Aorta (tissue), 5 donors: ENCODE measurements around the gene HSPB1. TPM values are rescaled to one million over a fixed set of nuclear protein-coding genes. Genes with fewer than 3 reads are reported as not detected.
A peak's percentile ranks its signal among the peaks of the same experiment; 100 is the strongest.

Experiments
- ATAC-seq: fragments of 200-7000 bp; cut with Tn5 transposase; one replicate; pipeline ENCODE4 v1.9.1; 2022; ENCODE audit warnings: moderate library complexity; ENCODE audit not compliant: low FRiP score
- DNase-seq, 2 donors: peaks; one replicate each; pipeline ENCODE4 v3.0.0-alpha.2; 2020
- H3K27ac ChIP-seq, 2 donors: one replicate each; pipeline ENCODE4 v1.5.1; 2013; ENCODE audit warnings: low read length in 2 of 2, mild to moderate bottlenecking in 2 of 2, moderate library complexity in 2 of 2, control low read depth in 1 of 2, inconsistent platforms in 1 of 2, low read depth in 1 of 2
- H3K27me3 ChIP-seq, 2 donors: one replicate each; pipeline ENCODE4 v1.6.1; 2013; ENCODE audit warnings: control low read depth in 1 of 2, low read length in 1 of 2, mild to moderate bottlenecking in 1 of 2, moderate library complexity in 1 of 2; ENCODE audit not compliant: insufficient read depth in 2 of 2, control insufficient read depth in 1 of 2
- H3K36me3 ChIP-seq, 2 donors: one replicate each; pipeline ENCODE4 v1.6.1; 2013; ENCODE audit warnings: control low read depth in 1 of 2, low read length in 1 of 2, mild to moderate bottlenecking in 1 of 2; ENCODE audit not compliant: insufficient read depth in 2 of 2, control insufficient read depth in 1 of 2
- H3K4me1 ChIP-seq, 2 donors: one replicate each; pipeline ENCODE4 v1.6.1; 2013; ENCODE audit warnings: low read length in 2 of 2, control low read depth in 1 of 2, mild to moderate bottlenecking in 1 of 2, moderate library complexity in 1 of 2; ENCODE audit not compliant: insufficient read depth in 2 of 2, control insufficient read depth in 1 of 2
- H3K4me3 ChIP-seq, 2 donors: one replicate each; pipeline ENCODE4 v1.5.1; 2013; ENCODE audit warnings: low read length in 2 of 2, control low read depth in 1 of 2, mild to moderate bottlenecking in 1 of 2
- H3K9me3 ChIP-seq: one replicate; pipeline ENCODE4 v1.6.1; 2013; ENCODE audit warnings: mild to moderate bottlenecking, low read length; ENCODE audit not compliant: control insufficient read depth
- WGBS, 2 donors: extraction: QIAGEN DNeasy Blood & Tissue Kit; methylation state at CpG; one replicate each; pipeline ENCODE4 v1.1.7; 2013; 5-methylcytosine and 5-hydroxymethylcytosine counted together
- intact Hi-C, 2 donors: fragments of 100-400 bp; cut with DNase I; formaldehyde crosslinking; loops; one replicate each; pipeline versions ENCODE4 v1.14.2 to v1.15.0; 2022
- polyA plus RNA-seq, 2 donors: library from polyadenylated mRNA; stranded (reverse); fragments of 200-250 nt; gene quantifications; one replicate each; pipeline ENCODE4 v1.2.3, GENCODE V29; 2013
- total RNA-seq, 2 donors: library from RNA; stranded (reverse); fragmentation: NEBNext Ultra II Directional; extraction: Animal tissue kit (Norgen Biotek cat#: 25700); gene quantifications; one replicate each; pipeline ENCODE4 v1.2.1, GENCODE V29; 2021
- donor health status: healthy with polysubstance abuse.
- donor health status: Bipolar disorder and iron deficiency.
- donor health status: DM: no; HTN: no; CAD: no.
- donor health status: DM: no; HTN: no; CAD: no.
- donor health status: DM: yes; HTN: yes; CAD: no.

The HSPB1 gene
- total and polyA plus RNA-seq, 4 donors: 742 to 2,295 (median 1,521) TPM

DNA sequence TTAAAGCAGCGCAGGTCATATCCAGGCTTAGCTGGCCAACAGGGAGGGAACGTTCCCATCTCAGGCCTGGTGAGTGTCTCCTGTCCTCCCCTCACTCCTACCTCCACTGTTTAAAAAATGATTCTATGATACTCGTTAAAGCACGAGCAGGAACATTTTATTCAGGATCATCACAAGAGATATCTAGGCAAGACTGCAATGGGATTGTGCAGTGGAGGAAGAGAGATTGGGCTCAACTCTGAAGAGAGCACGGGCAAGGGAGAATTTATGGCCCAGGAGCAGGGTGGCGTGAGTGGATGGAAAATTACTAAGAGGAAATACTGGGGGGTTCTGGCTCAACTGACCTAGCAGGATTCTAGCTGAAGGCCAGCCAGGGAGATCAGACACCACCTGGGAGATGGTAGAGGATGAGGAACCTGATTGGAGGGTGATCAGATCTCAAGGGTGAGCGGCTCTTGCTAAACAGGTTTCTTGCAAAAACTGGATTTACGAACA, 9.0 kb upstream of the HSPB1 start:
- WGBS, 2 donors: 73 to 76% methylated on average over 8 of the region's 8 CpGs
- no peaks in the 10 kb centered on the region for H3K9me3 ChIP-seq
- H3K36me3 ChIP-seq: no peaks in the 10 kb centered on the region
- intact Hi-C loops: no loop called here
- peaks cover 0 to 3% of the 10 kb centered on the region in 2 donors for H3K4me1 ChIP-seq
- H3K27ac ChIP-seq: peak overlapping the region; percentile 47 to 93
- H3K27me3 ChIP-seq: no peaks in the 10 kb centered on the region
- DNase-seq (no peak), ATAC-seq (no peak)
- H3K4me3 ChIP-seq: no peak overlapping the region

DNA sequence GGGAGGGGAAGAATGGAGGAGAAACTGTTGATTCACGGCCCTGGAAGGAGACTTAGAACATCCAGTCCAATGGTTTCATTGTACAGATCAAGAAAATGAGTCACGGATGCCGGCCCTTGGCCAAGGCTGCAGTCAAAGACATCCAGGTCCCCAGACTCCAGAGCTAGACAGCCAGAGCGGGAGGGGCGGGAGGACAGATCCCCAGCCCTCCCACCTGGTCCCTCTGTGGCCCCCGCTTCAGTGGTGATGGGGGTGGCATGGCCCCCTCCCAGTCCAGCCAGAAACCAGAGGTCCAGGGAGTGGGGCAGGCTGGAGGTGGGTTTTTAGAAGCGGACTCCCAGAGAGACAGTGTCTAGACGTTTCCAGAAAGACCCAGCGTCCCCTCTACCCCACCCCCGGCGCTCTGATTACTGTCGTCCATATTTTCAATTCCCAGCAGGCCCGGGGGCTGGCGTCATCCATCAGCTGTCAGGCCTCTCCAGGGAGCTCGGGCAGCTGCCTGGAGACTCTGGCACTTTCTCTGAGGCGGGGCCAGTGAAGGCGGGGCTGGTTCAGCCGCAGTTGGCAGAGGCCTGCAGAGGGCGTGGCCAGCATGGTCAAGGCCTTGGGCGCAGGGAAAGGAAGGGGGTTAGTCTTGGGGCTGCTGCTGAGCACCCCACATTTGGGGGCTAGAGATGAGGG, 8.0 kb upstream of the HSPB1 start:
- Histone ChIP-seq H3K4me1 (peaks cover 0 to 3% of the 10 kb centered on the region in 2 donors), H3K36me3 (no peaks in the 10 kb centered on the region), H3K9me3 (no peaks in the 10 kb centered on the region), H3K27ac (peak overlapping the region; percentile 47 to 96), H3K4me3 (no peak overlapping the region), H3K27me3 (no peaks in the 10 kb centered on the region)
- ATAC-seq (peak; percentile 89), DNase-seq (peak; percentile 98 to 99)
- intact Hi-C loops: loop anchor here in 1 of 2 donors (1.0 kb wide), 2 partner anchors 8 to 24 kb away; partner anchors contain the start of gene HSPB1
- 2 to 3% methylated on average over 18 to 20 of the region's 20 CpGs for WGBS, 2 donors

DNA sequence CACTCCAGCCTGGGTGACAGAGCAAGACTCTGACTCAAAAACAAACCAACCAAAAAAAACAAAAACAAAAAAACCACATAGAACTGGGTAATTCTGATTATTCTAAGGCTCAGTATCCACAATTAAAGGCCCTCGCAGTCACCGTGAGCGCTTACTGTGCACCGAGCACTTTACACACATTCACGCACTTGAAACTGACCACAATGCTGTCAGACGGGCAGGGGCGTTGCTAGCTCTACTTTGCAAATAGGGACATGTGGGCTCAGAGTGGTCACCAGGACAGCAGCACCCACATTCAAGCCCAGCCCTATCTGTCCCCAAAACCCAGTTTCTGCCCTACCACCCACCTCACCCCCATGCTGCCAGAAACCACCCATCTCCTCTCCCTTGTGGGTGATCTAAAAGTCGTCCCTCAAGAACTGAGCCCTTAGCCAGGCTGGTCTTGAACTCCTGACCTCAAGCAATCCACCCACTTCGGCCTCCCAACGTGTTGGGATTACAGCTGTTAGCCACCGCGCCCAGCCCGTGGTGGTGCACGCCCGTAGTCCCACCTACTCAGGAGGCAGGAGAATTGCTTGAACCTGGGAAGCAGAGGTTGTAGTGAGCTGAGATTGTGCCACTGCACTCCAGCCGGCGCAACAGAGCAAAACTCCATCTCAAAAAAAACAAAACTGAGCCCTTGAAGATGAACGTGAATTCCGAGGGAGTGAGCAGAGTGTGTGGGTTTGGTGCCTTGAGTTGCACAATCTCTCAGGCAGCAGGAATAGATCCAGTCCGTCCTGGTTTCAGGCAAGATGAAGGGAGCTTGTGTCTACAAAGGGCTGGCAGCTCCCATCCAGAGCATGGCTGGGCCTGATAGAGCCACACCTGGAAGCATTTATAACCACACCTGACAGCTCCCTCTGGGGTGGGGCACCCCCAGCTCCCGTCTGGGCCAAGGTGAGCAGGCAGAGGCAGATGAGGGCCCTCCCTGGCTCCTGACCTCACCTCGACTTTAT, 5.4 kb upstream of the HSPB1 start:
- intact Hi-C loops: no loop called here
- 52 to 58% methylated on average over 22 of the region's 22 CpGs for WGBS, 2 donors
- H3K4me3 ChIP-seq: no peak overlapping the region

DNA sequence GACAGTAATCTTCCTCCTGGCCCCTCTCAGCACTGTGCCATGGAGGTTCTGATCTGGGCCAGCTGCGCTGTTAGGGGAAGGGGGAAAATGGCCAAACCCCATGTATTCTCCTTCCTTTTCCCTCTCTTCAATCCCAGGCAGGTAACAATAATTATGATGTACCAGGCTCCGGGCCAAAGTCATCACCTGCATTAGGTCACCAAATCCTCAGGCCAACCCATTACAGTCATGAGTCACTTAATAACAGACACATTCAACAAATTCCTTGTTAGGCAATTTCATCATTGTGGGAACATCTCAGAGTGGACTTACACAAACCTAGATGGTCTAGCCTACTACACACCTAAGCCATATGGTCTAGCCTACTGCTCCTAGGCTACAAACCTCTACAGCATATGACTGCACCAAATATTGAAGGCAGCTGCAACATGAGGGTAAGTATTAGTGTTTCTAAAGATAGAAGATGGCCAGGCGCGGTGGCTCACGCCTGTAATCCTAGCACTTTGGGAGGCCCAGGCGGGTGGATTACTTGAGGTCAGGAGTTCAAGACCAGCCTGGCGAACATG, 2.2 kb upstream of the HSPB1 start:
- DNase-seq (no peak), ATAC-seq (no peak)
- peak overlapping the region in 1 of 2 donors; percentile 22 for H3K27ac ChIP-seq
- peaks cover 0 to 2% of the 10 kb centered on the region in 2 donors for H3K36me3 ChIP-seq
- no peaks in the 10 kb centered on the region for H3K9me3 ChIP-seq
- H3K4me1 ChIP-seq: no peaks in the 10 kb centered on the region
- WGBS, 2 donors: 86 to 88% methylated on average over 7 of the region's 7 CpGs
- H3K27me3 ChIP-seq: no peaks in the 10 kb centered on the region
- intact Hi-C loops: no loop called here
- H3K4me3 ChIP-seq: no peak overlapping the region

More for the DNA sequence above, 5.4 kb upstream of the HSPB1 start:
- Histone ChIP-seq H3K4me1 (peaks cover 0 to 3% of the 10 kb centered on the region in 2 donors), H3K36me3 (no peaks in the 10 kb centered on the region), H3K27ac (peak overlapping the region; percentile 93 to 99), H3K27me3 (no peaks in the 10 kb centered on the region), H3K9me3 (no peaks in the 10 kb centered on the region)
- ATAC-seq (peak; percentile 50), DNase-seq (peak in 1 of 2 donors; percentile 52)

DNA sequence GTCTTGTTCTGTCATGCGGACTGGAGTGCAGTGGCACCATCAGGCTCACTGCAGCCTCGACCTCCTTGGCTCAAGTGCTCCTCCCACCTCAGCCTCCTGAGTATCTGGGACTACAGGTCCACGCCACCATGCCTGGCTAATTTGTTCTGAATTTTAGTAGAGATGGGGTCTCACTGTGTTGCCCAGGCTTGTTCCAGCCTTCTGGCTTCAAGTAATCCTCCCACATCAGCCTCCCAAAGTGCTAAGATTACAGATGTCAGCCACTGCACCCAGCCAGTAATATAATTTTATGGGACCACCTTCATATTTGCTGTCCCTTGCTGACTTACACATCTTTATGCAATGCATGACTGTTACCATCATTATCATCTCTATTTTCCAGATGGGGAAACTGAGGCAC, 1.5 kb upstream of the HSPB1 start:
- no peak for ATAC-seq
- H3K4me1 ChIP-seq: no peaks in the 10 kb centered on the region
- H3K9me3 ChIP-seq: no peaks in the 10 kb centered on the region
- no peaks in the 10 kb centered on the region for H3K27me3 ChIP-seq
- intact Hi-C loops: no loop called here
- H3K4me3 ChIP-seq: no peak overlapping the region
- DNase-seq: no peak
- peak overlapping the region in 1 of 2 donors; percentile 42 for H3K27ac ChIP-seq
- 92 to 94% methylated on average over 3 of the region's 3 CpGs for WGBS, 2 donors
- peaks cover 0 to 2% of the 10 kb centered on the region in 2 donors for H3K36me3 ChIP-seq

DNA sequence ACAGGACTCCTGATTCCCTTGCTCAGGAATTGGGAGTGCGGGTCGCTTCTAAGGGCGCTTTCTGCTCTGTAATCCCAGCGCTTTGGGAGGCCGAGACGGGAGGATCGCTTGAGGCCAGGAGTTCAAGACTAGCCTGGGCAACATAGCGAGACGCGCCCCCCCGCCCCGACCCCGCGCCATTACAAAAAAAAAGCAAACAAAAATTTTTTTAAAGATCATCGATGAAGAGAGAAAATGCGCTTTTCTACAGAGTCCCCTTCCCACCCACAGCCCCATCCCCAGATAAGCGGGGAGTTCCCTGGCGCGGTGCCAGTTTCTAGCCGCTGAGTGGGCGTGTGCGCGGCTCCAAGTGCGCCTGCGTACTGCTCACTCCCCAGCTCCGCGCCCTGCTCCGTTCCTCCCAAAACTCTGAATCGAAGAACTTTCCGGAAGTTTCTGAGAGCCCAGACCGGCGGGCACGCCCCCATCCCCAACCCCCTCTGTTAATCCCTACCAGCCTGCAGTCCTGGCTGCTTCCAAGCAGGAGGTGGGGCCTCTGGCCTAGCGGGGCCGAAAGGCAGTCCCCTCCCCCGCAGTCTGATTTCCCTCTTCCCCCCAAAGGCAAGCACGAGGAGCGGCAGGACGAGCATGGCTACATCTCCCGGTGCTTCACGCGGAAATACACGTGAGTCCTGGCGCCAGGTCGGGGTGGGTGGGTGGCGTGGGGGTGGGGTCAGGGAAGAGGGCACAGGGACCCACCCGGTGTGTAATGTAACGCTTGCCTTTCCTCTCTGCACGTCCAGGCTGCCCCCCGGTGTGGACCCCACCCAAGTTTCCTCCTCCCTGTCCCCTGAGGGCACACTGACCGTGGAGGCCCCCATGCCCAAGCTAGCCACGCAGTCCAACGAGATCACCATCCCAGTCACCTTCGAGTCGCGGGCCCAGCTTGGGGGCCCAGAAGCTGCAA, 1.0 kb downstream of the HSPB1 start:
- Histone ChIP-seq H3K27me3 (no peaks in the 10 kb centered on the region), H3K36me3 (peaks cover 0 to 2% of the 10 kb centered on the region in 2 donors), H3K27ac (peak overlapping the region; percentile 85 to 91), H3K9me3 (no peaks in the 10 kb centered on the region), H3K4me3 (peak overlapping the region; percentile 91 to 92), H3K4me1 (no peaks in the 10 kb centered on the region)
- intact Hi-C loops: no loop called here
- DNase-seq (peak; percentile 94 to 96), ATAC-seq (peak; percentile 72)
- WGBS, 2 donors: 0 to 1% methylated on average over 48 to 56 of the region's 56 CpGs

DNA sequence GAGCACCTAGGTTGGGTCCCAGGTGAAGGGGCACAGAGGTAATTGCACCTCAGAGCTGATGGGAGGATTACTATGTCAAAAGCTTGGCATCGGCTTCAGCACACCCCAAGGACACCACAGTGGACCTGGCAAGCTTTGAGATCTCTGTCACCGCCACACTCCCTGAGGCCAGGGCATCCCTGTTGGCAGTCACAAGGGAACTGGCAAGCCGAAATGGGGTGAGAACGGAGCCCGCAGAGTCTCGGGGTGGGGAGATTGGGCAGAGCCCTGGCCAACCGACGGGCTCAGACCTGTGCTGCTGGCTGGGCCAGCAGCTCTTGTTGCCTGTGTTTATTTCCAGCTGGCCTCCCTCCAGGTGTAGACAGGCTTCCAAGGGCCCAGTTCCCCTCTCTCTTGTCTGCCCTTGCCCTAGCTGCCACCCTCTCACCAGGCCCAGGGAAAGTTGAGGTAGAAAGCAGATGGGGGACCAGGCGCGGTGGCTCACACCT, 2.5 kb downstream of the HSPB1 start:
- intact Hi-C loops: no loop called here
- peak overlapping the region; percentile 33 to 84 for H3K27ac ChIP-seq
- ATAC-seq (peak; percentile 23), DNase-seq (peak; percentile 79 to 92)
- H3K27me3 ChIP-seq: no peaks in the 10 kb centered on the region
- H3K4me1 ChIP-seq: no peaks in the 10 kb centered on the region
- 6 to 15% methylated on average over 10 of the region's 10 CpGs for WGBS, 2 donors
- peak overlapping the region; percentile 91 to 92 for H3K4me3 ChIP-seq
- no peaks in the 10 kb centered on the region for H3K9me3 ChIP-seq
- peaks cover 0 to 2% of the 10 kb centered on the region in 2 donors for H3K36me3 ChIP-seq
